IPS-11a (cell line): ENCODE results near the gene MICAL2.

Experiments used
- H3K4me3 ChIP-seq: one replicate; pipeline ENCODE4 v1.5.1; 2013; ENCODE audit warnings: low read depth, low read length, control low read depth

Gene MICAL2

DNA sequence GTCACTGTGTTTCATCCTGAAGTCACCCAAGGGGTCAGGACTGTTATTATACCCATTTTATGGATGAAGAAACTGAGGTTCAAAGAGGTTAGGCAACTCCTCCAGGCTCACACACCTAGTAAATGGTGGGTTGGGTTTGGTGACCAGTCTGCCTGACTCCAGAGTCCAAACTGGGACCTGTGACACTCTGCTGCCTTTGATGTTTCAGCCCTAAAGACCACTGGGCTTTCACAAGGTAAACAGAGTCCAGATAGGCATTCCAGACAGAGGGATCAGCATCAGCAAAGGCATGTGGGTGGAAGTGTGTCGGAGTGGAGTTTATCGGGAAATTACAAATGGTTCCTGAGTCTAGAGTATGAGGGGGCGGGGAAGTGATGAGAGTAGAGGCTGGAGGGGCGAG, 38.5 kb downstream of the MICAL2 start:
- no peak overlapping the region for H3K4me3 ChIP-seq

DNA sequence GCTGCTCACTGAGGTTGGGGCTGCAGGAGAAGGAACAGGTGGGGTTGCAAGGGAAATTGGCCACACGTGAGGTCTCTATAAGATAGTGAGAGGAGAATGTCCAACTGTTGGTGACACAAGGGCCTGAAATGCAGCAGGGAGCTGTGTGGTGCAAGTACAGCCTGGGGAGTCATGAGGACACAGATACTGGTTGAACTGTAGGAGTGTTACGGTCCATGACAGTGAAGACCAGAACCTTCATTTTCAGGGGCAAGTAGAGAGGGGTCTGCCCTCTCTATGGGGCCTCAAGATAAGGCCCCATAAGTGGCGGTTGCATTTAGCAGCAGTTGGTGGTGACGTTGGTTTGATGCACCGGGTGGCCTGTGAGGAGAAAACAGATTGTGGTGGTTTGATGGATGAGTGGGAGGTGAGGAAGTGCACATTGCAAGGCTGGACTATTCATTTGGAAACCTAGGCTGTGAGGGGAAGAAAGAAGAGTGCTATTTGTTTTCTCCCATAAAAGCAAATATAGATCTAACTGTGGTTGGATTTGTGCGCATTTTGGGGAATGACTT, 39.4 kb downstream of the MICAL2 start:
- H3K4me3 ChIP-seq = no peak overlapping the region

DNA sequence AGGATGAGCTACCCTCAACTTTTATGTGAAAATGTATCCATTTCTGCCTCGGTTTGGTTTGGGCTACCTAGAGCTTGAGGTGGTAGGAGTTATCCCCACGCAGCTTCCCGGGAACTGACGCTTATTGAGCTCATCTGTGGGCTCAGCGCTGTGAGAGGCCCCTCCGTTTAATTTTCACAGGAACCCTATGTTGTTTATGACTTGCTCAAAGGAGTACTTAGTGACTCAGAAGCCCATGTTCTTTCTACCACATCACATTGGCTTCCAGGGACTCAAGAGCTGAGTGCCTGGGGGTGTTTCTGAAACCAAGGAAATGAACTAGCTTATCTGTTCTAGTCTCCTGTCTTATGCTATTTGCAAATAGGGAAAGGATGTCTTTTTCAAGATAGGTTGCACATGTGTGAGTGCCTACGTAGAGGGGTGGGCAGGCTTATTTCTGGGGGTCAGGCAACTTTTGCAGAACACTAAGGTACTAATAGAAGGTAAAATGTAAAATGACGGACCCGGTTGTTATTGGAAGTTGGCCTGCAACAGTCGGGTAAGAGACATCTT, 40.5 kb downstream of the MICAL2 start:
- no peak overlapping the region for H3K4me3 ChIP-seq

GRCh38 chr11:12152321-12152720, 41.9 kb downstream of the MICAL2 start:
- no peak overlapping the region for H3K4me3 ChIP-seq

- no peak overlapping the region for H3K4me3 ChIP-seq
Measured at GRCh38 chr11:12154871-12155668, 44.7 kb downstream of the MICAL2 start.

DNA sequence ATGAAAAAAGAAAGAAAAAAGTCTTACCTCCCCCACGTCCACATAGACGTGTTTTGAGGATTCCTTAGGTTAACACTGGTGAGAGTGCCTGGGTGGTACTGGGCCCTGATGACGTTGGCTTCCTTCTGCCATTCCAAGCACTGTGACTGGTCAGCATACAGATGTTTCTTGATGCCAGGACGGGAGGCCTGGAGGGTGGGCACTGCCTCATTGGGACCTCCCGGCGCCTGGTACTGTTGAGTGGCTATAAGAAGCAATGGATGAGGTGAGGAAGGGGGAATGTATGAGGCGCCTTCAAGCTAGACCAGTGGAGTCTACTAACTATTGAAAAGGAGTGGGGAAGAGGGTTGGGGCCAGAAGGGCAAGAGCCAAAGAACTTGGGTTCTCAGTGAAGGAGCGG, 45.3 kb downstream of the MICAL2 start:
- H3K4me3 ChIP-seq = no peak overlapping the region

- no peak overlapping the region for H3K4me3 ChIP-seq
Measured at GRCh38 chr11:12156301-12157140, 46.1 kb downstream of the MICAL2 start.

- H3K4me3 ChIP-seq = no peak overlapping the region
Measured at GRCh38 chr11:12157241-12157661, 46.9 kb downstream of the MICAL2 start.

DNA sequence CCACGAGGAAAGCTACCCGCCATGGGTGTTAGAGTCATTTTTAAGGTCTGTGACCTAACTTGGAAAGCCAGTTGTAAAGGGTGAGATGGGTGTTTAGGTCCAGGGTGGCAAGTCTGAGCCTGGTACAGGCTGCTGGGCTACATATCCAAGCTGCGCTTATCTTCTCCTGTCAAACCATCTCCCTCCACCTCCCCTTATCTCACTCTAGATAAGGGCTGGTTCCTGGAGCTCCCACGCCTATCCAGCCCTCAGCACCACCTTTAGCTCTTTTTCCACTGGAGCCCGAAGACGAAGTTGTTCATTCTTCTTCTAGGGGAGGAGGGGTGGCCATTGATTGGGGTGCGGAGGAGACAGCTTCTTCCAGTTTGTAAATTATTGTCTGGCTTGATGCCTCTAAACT, 48.5 kb downstream of the MICAL2 start:
- no peak overlapping the region for H3K4me3 ChIP-seq

DNA sequence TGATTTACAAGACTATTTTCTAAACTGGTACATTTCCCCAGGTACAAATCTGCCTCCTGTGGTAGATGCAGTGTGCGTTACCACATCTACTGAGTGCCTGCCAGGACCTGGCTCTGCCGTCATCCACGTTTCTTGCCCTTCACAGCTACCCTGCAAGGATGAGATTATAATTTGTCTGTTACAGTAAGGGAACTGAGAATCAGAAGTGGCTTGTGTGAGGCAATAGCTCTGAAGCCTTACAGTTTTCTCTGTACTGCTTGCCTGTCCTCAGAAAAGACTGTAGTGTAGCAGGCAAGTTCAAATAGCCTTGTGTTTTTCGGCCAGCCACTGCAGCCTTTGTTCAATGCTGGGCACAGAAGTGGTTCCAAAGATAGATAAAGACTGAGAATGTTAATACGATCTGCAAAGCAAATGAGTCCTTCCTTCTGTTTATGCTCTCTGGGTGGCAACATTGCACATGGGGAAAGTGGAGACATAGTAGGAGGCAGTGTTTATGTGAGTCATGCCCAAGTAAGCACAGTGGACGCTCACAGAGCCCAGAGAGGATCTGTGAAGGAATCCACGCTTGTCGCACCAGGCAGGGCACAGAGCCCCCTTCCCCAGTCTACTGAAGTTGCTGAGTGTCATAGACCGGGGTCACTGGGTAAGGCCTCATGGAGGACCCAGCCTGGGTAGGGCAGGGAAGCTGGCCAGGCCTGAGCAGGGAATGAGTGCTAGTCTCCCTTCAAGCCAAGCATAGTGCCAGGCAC, 49.1 kb downstream of the MICAL2 start:
- no peak overlapping the region for H3K4me3 ChIP-seq

- no peak overlapping the region for H3K4me3 ChIP-seq
Measured at GRCh38 chr11:12160231-12160630, 49.8 kb downstream of the MICAL2 start.

GRCh38 chr11:12160680-12161079, 50.3 kb downstream of the MICAL2 start:
- H3K4me3 ChIP-seq = no peak overlapping the region

DNA sequence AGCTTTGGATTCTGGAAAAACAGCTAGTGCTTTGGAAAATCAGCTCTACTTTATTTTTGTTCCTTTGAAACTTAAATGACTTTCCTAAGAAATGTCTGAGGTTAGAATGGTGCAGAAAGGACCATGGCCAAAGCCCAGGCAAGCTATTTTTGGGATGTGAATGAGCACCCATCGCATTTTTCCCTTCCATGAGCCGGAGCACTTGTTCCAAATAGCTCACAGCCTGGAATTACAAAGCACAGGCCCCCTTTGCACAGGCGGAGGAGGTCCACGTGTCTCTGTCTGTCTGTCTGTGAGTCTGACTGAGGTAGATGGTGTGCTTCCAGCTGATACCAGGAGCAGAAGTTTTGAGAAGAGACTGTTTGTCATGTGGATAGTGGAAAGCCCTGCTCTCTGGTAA, 50.7 kb downstream of the MICAL2 start:
- no peak overlapping the region for H3K4me3 ChIP-seq

GRCh38 chr11:12161603-12162350, 51.4 kb downstream of the MICAL2 start:
- no peak overlapping the region for H3K4me3 ChIP-seq

- H3K4me3 ChIP-seq = no peak overlapping the region
Measured at GRCh38 chr11:12162652-12163051, 52.3 kb downstream of the MICAL2 start.

- H3K4me3 ChIP-seq = no peak overlapping the region
Measured at GRCh38 chr11:12163181-12163941, 53.0 kb downstream of the MICAL2 start.

DNA sequence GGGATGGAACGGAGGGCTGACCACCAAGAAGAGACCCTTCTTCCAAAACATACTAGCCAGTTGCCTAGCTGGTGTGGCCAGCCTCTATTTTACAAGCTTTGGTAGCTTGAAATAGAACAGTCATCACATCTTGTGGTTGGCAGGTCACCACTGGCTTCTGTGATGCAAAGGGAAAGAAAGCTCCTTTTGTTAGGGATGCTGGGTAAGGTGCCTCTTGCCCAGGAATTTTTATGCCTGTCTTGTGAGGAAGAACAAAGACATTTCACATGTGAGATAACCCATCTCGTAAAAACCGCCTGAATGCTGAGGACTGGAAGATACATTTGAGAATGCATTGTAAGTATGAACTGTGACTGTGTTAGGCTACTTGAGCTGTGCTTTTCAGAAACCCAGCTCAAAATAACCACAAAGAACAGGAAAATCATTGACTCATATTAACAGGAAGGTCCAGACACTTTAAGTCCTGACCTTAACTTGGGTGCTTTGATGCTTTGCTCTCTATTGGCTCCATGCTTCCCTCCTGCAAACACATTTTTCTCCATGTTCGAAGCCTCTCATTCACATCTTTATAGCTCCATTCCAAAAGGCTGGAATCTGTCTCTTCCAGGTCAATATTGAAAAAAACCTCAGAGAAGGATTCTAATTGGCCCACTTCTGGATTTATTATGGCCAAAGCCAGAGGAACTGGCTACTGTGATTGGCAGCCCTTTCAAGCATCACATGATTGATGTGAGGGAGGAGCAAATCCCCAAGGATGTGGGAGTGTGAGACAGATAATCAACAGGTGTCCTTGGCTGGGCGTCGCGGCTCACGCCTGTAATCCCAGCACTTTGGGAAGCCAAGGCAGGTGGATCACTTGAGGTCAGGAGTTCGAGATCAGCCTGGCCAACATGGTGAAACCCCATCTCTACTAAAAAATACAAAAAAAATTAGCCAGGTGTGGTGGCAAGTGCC, 53.9 kb downstream of the MICAL2 start:
- no peak overlapping the region for H3K4me3 ChIP-seq

DNA sequence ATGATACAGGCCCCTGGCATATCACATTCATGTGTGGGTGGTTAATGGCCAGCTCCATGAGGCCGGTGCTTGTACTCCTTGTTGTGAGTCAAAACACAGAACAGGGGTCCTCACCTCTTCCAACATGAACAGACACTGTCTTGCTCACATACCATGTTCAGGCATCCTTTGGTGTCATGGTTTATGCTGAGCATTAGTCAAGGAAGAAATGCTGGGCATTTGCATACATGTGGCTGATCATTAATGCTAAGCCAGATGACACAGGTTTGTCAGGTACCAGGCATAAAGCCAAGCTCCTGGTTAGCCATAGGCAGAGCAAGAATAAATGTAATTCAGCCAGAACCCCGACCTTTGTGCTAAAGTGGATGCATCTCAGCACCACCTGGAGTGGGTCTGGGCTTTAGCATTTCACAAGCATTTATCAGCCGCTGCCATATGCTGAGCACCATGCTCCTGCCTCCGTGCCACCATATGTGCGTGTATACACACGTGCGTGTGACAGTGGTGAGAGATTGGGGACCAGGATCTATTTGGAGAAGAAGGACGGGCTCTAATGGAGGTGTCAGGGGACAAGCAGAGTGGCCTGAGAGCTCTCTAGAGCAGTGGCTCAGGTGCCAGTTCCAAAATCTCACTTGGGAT, 55.0 kb downstream of the MICAL2 start:
- H3K4me3 ChIP-seq = no peak overlapping the region
